B cell (primary cell): Measurements from ENCODE around the gene ACIN1. TPM values are rescaled to one million over a fixed set of nuclear protein-coding genes. Genes with fewer than 3 reads are reported as not detected.

ENCODE experiments used
- ATAC-seq: fragments of 200-7000 bp; cut with Tn5 transposase; one replicate; pipeline ENCODE4 v1.10.0; 2021; ENCODE audit warnings: low read depth, mild to moderate bottlenecking, moderate number of reproducible peaks, moderate library complexity
- CTCF ChIA-PET: fragments of 350-600 bp; sonication (Branson Sonifier 250); formaldehyde crosslinking; loops from one replicate; lab custom pipeline; 2021; ENCODE audit warnings: antibody characterized with exemption, inconsistent platforms; lab: Charles Lee
- POLR2A ChIA-PET: fragments of 350-600 bp; sonication (Branson Sonifier 250); formaldehyde crosslinking; loops from one replicate; lab custom pipeline; 2021; ENCODE audit warnings: antibody characterized with exemption; lab: Charles Lee
- DNase-seq: peaks from one replicate; pipeline ENCODE4 v3.0.0; 2013
- H2AFZ ChIP-seq: 2 replicates; pipeline ENCODE4 v1.6.1; 2012; ENCODE audit warnings: mild to moderate bottlenecking, low read depth, low read length; ENCODE audit not compliant: insufficient read depth, poor library complexity, severe bottlenecking
- H3K27ac ChIP-seq, 2 donors: 1 replicate in 1 of 2; 2 replicates in 1 of 2; pipeline ENCODE4 v1.5.1; 2012 to 2013; ENCODE audit warnings: low read length in 2 of 2, mild to moderate bottlenecking in 2 of 2, moderate library complexity in 1 of 2
- H3K27me3 ChIP-seq, 4 experiments: fragments of 200-600 bp in 1 of 4; sonication (generic) in 1 of 4; replicated peaks in 1 of 4; 1 replicate in 2 of 4; 2 replicates in 2 of 4; pipeline versions ENCODE4 v1.6.1 to v1.7.0; 2013 to 2016; ENCODE audit warnings: low read length in 3 of 4, mild to moderate bottlenecking in 2 of 4, mixed read lengths in 1 of 4, moderate library complexity in 1 of 4; ENCODE audit not compliant: insufficient read depth in 4 of 4, control insufficient read depth in 3 of 4; ENCODE audit errors: control extremely low read depth in 1 of 4
- H3K36me3 ChIP-seq, 2 experiments: replicated peaks in 1 of 2; 1 replicate in 1 of 2; 2 replicates in 1 of 2; pipeline versions ENCODE4 v1.6.1 to v1.7.1; 2013; ENCODE audit warnings: low read length in 1 of 2; ENCODE audit not compliant: insufficient read depth in 2 of 2, control insufficient read depth in 1 of 2; ENCODE audit errors: control extremely low read depth in 1 of 2, extremely low read depth in 1 of 2
- H3K4me1 ChIP-seq, 2 donors: fragments of 200-600 bp in 1 of 2; sonication (generic) in 1 of 2; 1 replicate in 1 of 2; 2 replicates in 1 of 2; pipeline versions ENCODE4 v1.5.1 to v1.6.1; 2013 to 2017; ENCODE audit warnings: low read length in 2 of 2; ENCODE audit not compliant: control insufficient read depth in 2 of 2, insufficient read depth in 2 of 2
- H3K4me2 ChIP-seq: replicated peaks from 2 replicates; pipeline ENCODE3; 2012; ENCODE audit warnings: mild to moderate bottlenecking, low read depth, low read length; ENCODE audit not compliant: poor library complexity, severe bottlenecking
- H3K4me3 ChIP-seq, 5 experiments: fragments of 200-600 bp in 1 of 5; sonication (generic) in 1 of 5; 1 replicate in 3 of 5; 2 replicates in 2 of 5; pipeline versions ENCODE4 v1.5.1 to v1.7.0; 2011 to 2016; ENCODE audit warnings: low read length in 4 of 5, mild to moderate bottlenecking in 4 of 5, low read depth in 2 of 5, control low read depth in 1 of 5, moderate library complexity in 1 of 5; ENCODE audit not compliant: insufficient read depth in 1 of 5; ENCODE audit errors: control extremely low read depth in 1 of 5, extremely low read depth in 1 of 5
- H3K79me2 ChIP-seq: fragments of 200-600 bp; sonication (generic); one replicate; pipeline ENCODE4 v1.6.0; 2016; ENCODE audit warnings: low read length; ENCODE audit not compliant: control insufficient read depth, insufficient read depth
- H3K9ac ChIP-seq: fragments of 200-600 bp; sonication (generic); 2 replicates; pipeline ENCODE4 v1.6.1; 2017; ENCODE audit warnings: mild to moderate bottlenecking, low read length, moderate library complexity
- H3K9me3 ChIP-seq, 3 donors: one replicate each; pipeline versions ENCODE4 v1.6.1 to v1.7.1; 2013; ENCODE audit warnings: low read length in 2 of 3; ENCODE audit not compliant: control insufficient read depth in 2 of 3, insufficient read depth in 1 of 3; ENCODE audit errors: control extremely low read depth in 1 of 3
- H4K20me1 ChIP-seq: 2 replicates; pipeline ENCODE4 v1.6.0; 2012; ENCODE audit warnings: mild to moderate bottlenecking, low read length; ENCODE audit not compliant: insufficient read depth, control insufficient read depth, poor library complexity, severe bottlenecking
- H3K27ac Mint-ChIP-seq: one replicate; pipeline ENCODE4 v1.8.0; 2021; ENCODE audit warnings: mixed read lengths
- H3K27me3 Mint-ChIP-seq: one replicate; pipeline ENCODE4 v1.8.0; 2021; ENCODE audit warnings: mixed read lengths
- H3K4me1 Mint-ChIP-seq: one replicate; pipeline ENCODE4 v1.8.0; 2021; ENCODE audit warnings: mixed read lengths
- H3K4me3 Mint-ChIP-seq: one replicate; pipeline ENCODE4 v1.8.0; 2021; ENCODE audit warnings: mixed read lengths
- H3K9me3 Mint-ChIP-seq: one replicate; pipeline ENCODE4 v1.8.0; 2022; ENCODE audit warnings: mixed read lengths; ENCODE audit not compliant: insufficient read depth
- CTCF ChIP-seq: fragments of 200-600 bp; IDR thresholded peaks from one replicate; pipeline ENCODE4 v1.8.0; 2022; ENCODE audit warnings: antibody characterized with exemption, mild to moderate bottlenecking
- EZH2 ChIP-seq: IDR thresholded peaks from 2 replicates; pipeline ENCODE4 v1.6.1; 2012; ENCODE audit warnings: borderline replicate concordance, low read depth, mild to moderate bottlenecking, moderate library complexity, low read length; ENCODE audit not compliant: insufficient read depth, poor library complexity, severe bottlenecking
- WGBS: methylation state at CpG from one replicate; pipeline ENCODE4 v1.1.5; 2013; ENCODE audit warnings: missing lambda C conversion rate; ENCODE audit not compliant: insufficient coverage; 5-methylcytosine and 5-hydroxymethylcytosine counted together
- intact Hi-C: fragments of 100-400 bp; cut with micrococcal nuclease; formaldehyde crosslinking; loops from one replicate; pipeline ENCODE4 v1.10.0; 2022
- polyA plus RNA-seq: library from polyadenylated mRNA; depleted of rRNA; stranded (reverse); fragments of >200 nt; gene quantifications from 2 replicates; pipeline ENCODE4 v1.2.3, GENCODE V29; 2012
- total RNA-seq, 2 donors: library from RNA; stranded (reverse); fragments of 120-200 nt in 1 of 2; gene quantifications; 1 replicate in 1 of 2; 2 replicates in 1 of 2; pipeline versions ENCODE4 v1.2.3 to v1.2.4, GENCODE V29; 2013 to 2022

The ACIN1 gene
- total and polyA plus RNA-seq, 2 donors (not counting 1 experiment from before 2014, with no cell fraction given), result 178 to 359 TPM

GRCh38 chr14:23078692-23079116, 16.2 kb downstream of the ACIN1 start:
- intact Hi-C loops, result no loop called here
- Histone ChIP-seq H3K4me1 (no peaks in the 10 kb centered on the region), H3K27me3 (no peaks in the 10 kb centered on the region), H2AFZ (no peak overlapping the region), H3K79me2 (peaks cover 22% of the 10 kb centered on the region), H3K27ac (no peak overlapping the region), H3K9me3 (no peaks in the 10 kb centered on the region), H3K4me3 (no peak overlapping the region), H4K20me1 (peaks cover 43% of the 10 kb centered on the region), H3K9ac (no peak overlapping the region), H3K4me2 (no peak overlapping the region), H3K36me3 (peaks cover 23 to 87% of the 10 kb centered on the region in 2 experiments)
- ChIA-PET POLR2A (no interaction called here), CTCF (interaction anchor here (0.7 to 3.4 kb wide), 9 partner anchors 7 to 301 kb away, joined by 3 to 33 read pairs (median 6); partner anchors contain the start of genes ACIN1, C14orf119 and SLC7A8)
- ATAC-seq, result no peak
- Mint-ChIP-seq H3K4me1 (peaks cover 2% of the 10 kb centered on the region), H3K27me3 (no peaks in the 10 kb centered on the region), H3K9me3 (no peaks in the 10 kb centered on the region), H3K27ac (no peak overlapping the region), H3K4me3 (no peak overlapping the region)
- WGBS, result 67% methylated on average over 2 of the region's 2 CpGs
- no peak for DNase-seq
- TF ChIP-seq CTCF, result no peak
- TF ChIP-seq EZH2, result no peak

- Histone ChIP-seq H3K4me3 (no peak overlapping the region), H3K4me1 (no peaks in the 10 kb centered on the region), H3K4me2 (no peak overlapping the region), H2AFZ (no peak overlapping the region), H3K27ac (no peak overlapping the region), H3K36me3 (peaks cover 23 to 84% of the 10 kb centered on the region in 2 experiments), H4K20me1 (peaks cover 36% of the 10 kb centered on the region), H3K79me2 (peaks cover 19% of the 10 kb centered on the region), H3K27me3 (no peaks in the 10 kb centered on the region), H3K9ac (no peak overlapping the region), H3K9me3 (no peaks in the 10 kb centered on the region)
- no peak for TF ChIP-seq EZH2
- no peak for TF ChIP-seq CTCF
- ChIA-PET CTCF (interaction anchor here (1.0 to 3.4 kb wide), 24 partner anchors 8 to 694 kb away, joined by 3 to 33 read pairs (median 6); partner anchors contain the start of genes ACIN1, C14orf119 and SLC7A8), POLR2A (no interaction called here)
- WGBS, result 93% methylated on average over 4 of the region's 5 CpGs
- peaks cover 2% of the 10 kb centered on the region for H3K4me1 Mint-ChIP-seq
- DNase-seq (no peak), ATAC-seq (no peak)
- no peak overlapping the region for H3K4me3 Mint-ChIP-seq
- H3K27me3 Mint-ChIP-seq, result no peaks in the 10 kb centered on the region
- intact Hi-C loops, result loop anchor here (2.0 kb wide), 1 partner anchor 17 kb away; the partner anchor contains the start of genes ACIN1 and C14orf119
- H3K9me3 Mint-ChIP-seq, result no peaks in the 10 kb centered on the region
- peak overlapping the region; percentile 16 for H3K27ac Mint-ChIP-seq
Observed at GRCh38 chr14:23077962-23078361, 17.0 kb downstream of the ACIN1 start.
